ENCODE measurements around the gene HARBI1. TPM values are rescaled to one million over a fixed set of nuclear protein-coding genes. Genes with fewer than 3 reads are reported as not detected.

Gene HARBI1
- total RNA-seq, 2 experiments from 2014 or later, result 18.2 to 18.7 TPM

DNA sequence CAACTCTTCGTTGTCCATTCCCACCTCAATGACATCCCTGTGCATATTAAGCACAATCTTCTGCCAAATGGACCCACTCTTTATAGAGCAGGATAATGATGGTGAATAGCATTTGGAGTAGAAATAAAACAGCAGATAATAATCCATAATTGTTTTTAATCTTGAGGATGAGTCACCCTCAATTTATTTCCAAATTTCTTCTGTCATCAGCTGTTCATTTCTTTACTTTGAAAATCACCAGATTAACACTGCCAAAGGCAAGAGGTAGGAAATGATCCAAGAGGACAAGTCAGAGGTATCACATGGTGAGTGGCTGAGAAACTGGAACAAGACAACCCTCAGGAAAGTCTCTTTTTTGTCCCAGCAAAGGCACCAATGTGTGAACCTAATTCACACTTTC lies 15.9 kb downstream of the HARBI1 start:
- Mint-ChIP-seq H3K4me1 (ENCODE audit: low read depth) (no peaks in the 10 kb centered on the region), H3K4me3 (no peak overlapping the region), H3K27ac (no peak overlapping the region), H3K27me3 (no peaks in the 10 kb centered on the region), H3K36me3 (ENCODE audit: low read depth) (peaks cover 5% of the 10 kb centered on the region), H3K9me3 (no peaks in the 10 kb centered on the region)
- ChIA-PET CTCF (no interaction called here), POLR2A (no interaction called here)
- Histone ChIP-seq H3K27me3 (ENCODE audit: control insufficient read depth in 1 of 2, insufficient read depth in 2 of 2, low read length in 2 of 2) (no peaks in the 10 kb centered on the region), H3K9me3 (ENCODE audit: control insufficient read depth in 1 of 2, insufficient read depth in 1 of 2, low read length in 2 of 2) (no peaks in the 10 kb centered on the region), H3K4me3 (ENCODE audit: low read length) (no peak overlapping the region), H3K4me1 (ENCODE audit: insufficient read depth, low read length) (no peaks in the 10 kb centered on the region), H3K36me3 (ENCODE audit: insufficient read depth, low read length) (peaks cover 7% of the 10 kb centered on the region), H3K27ac (ENCODE audit: low read depth in 1 of 2, low read length in 2 of 2) (no peak overlapping the region)
- ATAC-seq (ENCODE audit: poor library complexity), result no peak
- intact Hi-C loops (cut with DNase I, micrococcal nuclease), result no loop called here
- DNase-seq, result no peak
- TF ChIP-seq, protein P1, sequence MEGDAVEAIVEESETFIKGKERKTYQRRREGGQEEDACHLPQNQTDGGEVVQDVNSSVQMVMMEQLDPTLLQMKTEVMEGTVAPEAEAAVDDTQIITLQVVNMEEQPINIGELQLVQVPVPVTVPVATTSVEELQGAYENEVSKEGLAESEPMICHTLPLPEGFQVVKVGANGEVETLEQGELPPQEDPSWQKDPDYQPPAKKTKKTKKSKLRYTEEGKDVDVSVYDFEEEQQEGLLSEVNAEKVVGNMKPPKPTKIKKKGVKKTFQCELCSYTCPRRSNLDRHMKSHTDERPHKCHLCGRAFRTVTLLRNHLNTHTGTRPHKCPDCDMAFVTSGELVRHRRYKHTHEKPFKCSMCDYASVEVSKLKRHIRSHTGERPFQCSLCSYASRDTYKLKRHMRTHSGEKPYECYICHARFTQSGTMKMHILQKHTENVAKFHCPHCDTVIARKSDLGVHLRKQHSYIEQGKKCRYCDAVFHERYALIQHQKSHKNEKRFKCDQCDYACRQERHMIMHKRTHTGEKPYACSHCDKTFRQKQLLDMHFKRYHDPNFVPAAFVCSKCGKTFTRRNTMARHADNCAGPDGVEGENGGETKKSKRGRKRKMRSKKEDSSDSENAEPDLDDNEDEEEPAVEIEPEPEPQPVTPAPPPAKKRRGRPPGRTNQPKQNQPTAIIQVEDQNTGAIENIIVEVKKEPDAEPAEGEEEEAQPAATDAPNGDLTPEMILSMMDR (IDR thresholded peaks at IDR 0.05), result no peak

DNA sequence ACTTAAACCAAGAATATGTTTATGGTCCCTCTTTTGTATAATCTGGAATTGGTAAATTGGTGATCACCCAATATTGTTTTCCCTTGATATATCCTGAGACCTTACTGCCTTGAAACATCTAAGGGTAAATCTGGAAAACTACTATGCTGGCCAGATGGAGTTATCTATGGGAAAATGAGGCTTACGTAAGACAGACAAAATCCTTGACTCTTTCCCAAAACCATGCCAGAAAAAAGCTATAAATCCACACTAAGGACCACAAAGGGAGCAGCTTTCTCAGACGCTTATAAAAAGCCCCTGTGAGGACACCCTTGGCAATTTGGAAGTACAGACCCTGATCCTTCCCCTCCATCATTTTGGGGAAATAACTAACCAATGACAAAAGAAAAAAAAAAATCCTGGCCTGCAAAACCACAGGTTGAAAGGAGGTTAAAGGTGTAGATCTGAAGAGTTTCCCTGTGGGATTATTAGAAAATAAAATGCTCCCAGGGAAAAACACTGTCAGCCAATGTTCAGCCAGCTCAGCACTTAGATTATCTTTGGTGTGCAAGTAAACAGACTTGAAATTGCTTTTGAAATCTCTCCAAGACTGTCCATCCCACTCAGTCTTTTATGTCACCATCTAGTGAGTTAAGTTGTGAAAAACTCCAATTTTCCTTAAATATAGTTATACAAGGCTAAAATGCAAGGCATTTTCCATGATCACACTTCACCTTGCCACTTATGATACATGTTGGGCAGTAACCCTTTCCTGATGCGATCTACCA lies 16.6 kb downstream of the HARBI1 start:
- H3K4me1 ChIP-seq (ENCODE audit: insufficient read depth, low read length), result no peaks in the 10 kb centered on the region
- no peak for ATAC-seq (ENCODE audit: poor library complexity)
- peaks cover 5% of the 10 kb centered on the region for H3K36me3 Mint-ChIP-seq (ENCODE audit: low read depth)
- intact Hi-C loops (cut with DNase I, micrococcal nuclease), result no loop called here
- H3K27me3 Mint-ChIP-seq, result no peaks in the 10 kb centered on the region
- H3K4me3 ChIP-seq (ENCODE audit: low read length), result no peak overlapping the region
- no peaks in the 10 kb centered on the region for H3K4me1 Mint-ChIP-seq (ENCODE audit: low read depth)
- TF ChIP-seq, protein P1 (IDR thresholded peaks at IDR 0.05), result no peak
- no peak overlapping the region for H3K27ac ChIP-seq (ENCODE audit: low read depth in 1 of 2, low read length in 2 of 2)
- H3K9me3 Mint-ChIP-seq, result no peaks in the 10 kb centered on the region
- DNase-seq, result no peak
- peaks cover 7% of the 10 kb centered on the region for H3K36me3 ChIP-seq (ENCODE audit: insufficient read depth, low read length)
- H3K9me3 ChIP-seq (ENCODE audit: control insufficient read depth in 1 of 2, insufficient read depth in 1 of 2, low read length in 2 of 2), result no peaks in the 10 kb centered on the region
- no peak overlapping the region for H3K4me3 Mint-ChIP-seq
- ChIA-PET CTCF (no interaction called here), POLR2A (interaction anchor here (0.6 to 1.7 kb wide), 2 partner anchors 17 to 310 kb away, joined by 3 to 6 read pairs; partner anchors contain the start of genes ATG13 and HARBI1)
- H3K27ac Mint-ChIP-seq, result no peak overlapping the region
- no peaks in the 10 kb centered on the region for H3K27me3 ChIP-seq (ENCODE audit: control insufficient read depth in 1 of 2, insufficient read depth in 2 of 2, low read length in 2 of 2)

DNA sequence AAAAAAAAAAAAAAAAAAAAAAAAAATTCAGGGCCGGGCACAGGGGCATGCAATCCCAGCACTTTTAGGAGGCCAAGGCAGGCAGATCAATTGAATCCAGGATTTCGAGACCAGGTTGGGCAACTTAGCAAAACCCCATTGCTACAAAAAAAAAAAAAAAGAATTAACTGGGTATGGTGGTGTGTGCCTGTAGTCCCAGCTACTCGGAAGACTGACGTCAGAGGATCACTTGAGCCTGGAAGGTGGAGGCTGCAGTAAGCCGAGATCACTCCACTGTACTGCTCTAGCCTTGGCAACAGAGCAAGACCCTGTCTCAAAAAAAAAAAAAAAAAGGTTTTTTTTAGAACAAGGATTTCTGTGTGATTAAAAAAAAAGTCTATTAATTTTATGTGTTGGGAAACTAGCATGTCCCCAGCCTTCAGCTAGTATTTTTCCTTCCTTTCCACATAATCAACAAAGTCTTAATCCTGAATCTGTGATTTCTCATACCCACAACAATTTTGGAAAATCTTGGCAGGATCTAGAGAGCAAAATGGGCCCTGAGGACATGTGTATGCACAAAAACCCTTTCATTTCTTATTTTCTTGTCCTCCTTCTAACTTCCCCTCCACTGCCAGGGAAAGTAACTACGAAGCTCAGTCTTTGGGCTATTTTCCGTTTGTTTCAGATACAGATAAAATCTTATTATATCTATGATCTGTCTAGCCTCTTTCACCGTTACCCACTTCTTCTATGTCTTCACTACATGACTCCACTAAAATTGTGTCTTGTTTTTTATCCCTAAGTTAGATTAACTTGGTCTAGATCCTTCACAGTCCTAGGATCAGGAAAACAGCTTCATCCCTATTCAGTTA lies 17.5 kb downstream of the HARBI1 start:
- Mint-ChIP-seq H3K9me3 (no peaks in the 10 kb centered on the region), H3K4me1 (ENCODE audit: low read depth) (no peaks in the 10 kb centered on the region), H3K4me3 (no peak overlapping the region), H3K27ac (no peak overlapping the region), H3K27me3 (no peaks in the 10 kb centered on the region), H3K36me3 (ENCODE audit: low read depth) (peaks cover 5% of the 10 kb centered on the region)
- DNase-seq (no peak), ATAC-seq (ENCODE audit: poor library complexity) (no peak)
- Histone ChIP-seq H3K9me3 (ENCODE audit: control insufficient read depth in 1 of 2, insufficient read depth in 1 of 2, low read length in 2 of 2) (no peaks in the 10 kb centered on the region), H3K36me3 (ENCODE audit: insufficient read depth, low read length) (peaks cover 7% of the 10 kb centered on the region), H3K27ac (ENCODE audit: low read depth in 1 of 2, low read length in 2 of 2) (no peak overlapping the region), H3K27me3 (ENCODE audit: control insufficient read depth in 1 of 2, insufficient read depth in 2 of 2, low read length in 2 of 2) (no peaks in the 10 kb centered on the region), H3K4me3 (ENCODE audit: low read length) (no peak overlapping the region), H3K4me1 (ENCODE audit: insufficient read depth, low read length) (no peaks in the 10 kb centered on the region)
- TF ChIP-seq, protein P1 (IDR thresholded peaks at IDR 0.05), result no peak
- POLR2A ChIA-PET, result interaction anchor here (0.6 to 1.7 kb wide), 2 partner anchors 18 to 309 kb away, joined by 3 to 6 read pairs; partner anchors contain the start of genes ATG13 and HARBI1
- CTCF ChIA-PET, result no interaction called here
- intact Hi-C loops (cut with DNase I, micrococcal nuclease), result loop anchor here in 1 of 2 experiments (10.0 kb wide), 1 partner anchor 335 kb away; the partner anchor contains the start of gene CSTPP1
